Activated naive CD4-positive, alpha-beta T cell treated with anti-CD3 and anti-CD28 coated beads, Interleukin-2, amount 10 ng/mL, durations not matched to agents 7 days and 5 days (primary cell): ENCODE results near the gene CABCOCO1.

ENCODE experiments used
- CTCF ChIA-PET: fragments of 350-600 bp; sonication (Branson Sonifier 250); formaldehyde crosslinking; loops from one replicate; lab custom pipeline; 2021; ENCODE audit warnings: antibody characterized with exemption; lab: Charles Lee
- DNase-seq: peaks from one replicate; pipeline ENCODE4 v3.0.0-alpha.2; 2020
- H3K27ac Mint-ChIP-seq: one replicate; pipeline ENCODE4 v1.8.0; 2021; ENCODE audit warnings: mild to moderate bottlenecking, moderate library complexity, mixed read lengths
- H3K27me3 Mint-ChIP-seq: one replicate; pipeline ENCODE4 v1.8.0; 2021; ENCODE audit warnings: mild to moderate bottlenecking, mixed read lengths
- H3K36me3 Mint-ChIP-seq: one replicate; pipeline ENCODE4 v1.8.0; 2021; ENCODE audit warnings: mixed read lengths
- H3K4me1 Mint-ChIP-seq: one replicate; pipeline ENCODE4 v1.8.0; 2021; ENCODE audit warnings: mixed read lengths
- H3K4me3 Mint-ChIP-seq: one replicate; pipeline ENCODE4 v1.8.0; 2021; ENCODE audit warnings: mild to moderate bottlenecking, moderate library complexity, mixed read lengths
- H3K9me3 Mint-ChIP-seq: one replicate; pipeline ENCODE4 v1.8.0; 2021; ENCODE audit warnings: mixed read lengths

CABCOCO1 gene

DNA sequence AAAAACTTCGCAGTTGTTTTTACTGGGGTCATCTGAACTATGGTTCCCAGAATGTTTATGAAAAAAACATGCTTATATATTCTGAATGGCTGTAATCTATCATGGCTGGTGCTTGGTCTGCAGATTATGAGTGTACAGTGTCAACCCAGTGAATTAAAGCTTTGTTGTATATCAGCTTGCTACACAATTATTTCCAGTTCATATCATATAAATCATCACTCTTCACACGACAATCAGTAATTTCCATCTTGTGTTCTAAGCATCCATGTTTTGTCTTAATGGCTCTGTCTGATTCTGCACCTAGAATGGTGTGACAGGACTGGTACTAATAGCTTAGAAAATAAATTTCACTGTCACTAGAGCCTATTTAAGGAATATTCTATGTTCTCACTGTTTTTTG lies 83.6 kb downstream of the CABCOCO1 start:
- CTCF ChIA-PET, result interaction anchor here (1.3 to 2.4 kb wide), 3 partner anchors 12 to 122 kb away, joined by 4 to 8 read pairs (median 5); no protein-coding TSS in a partner anchor
- peaks cover 4% of the 10 kb centered on the region for H3K9me3 Mint-ChIP-seq
- H3K4me1 Mint-ChIP-seq, result peaks cover 9% of the 10 kb centered on the region
- no peak for DNase-seq
- H3K36me3 Mint-ChIP-seq, result no peaks in the 10 kb centered on the region
- H3K27ac Mint-ChIP-seq, result no peak overlapping the region
- peaks cover 12% of the 10 kb centered on the region for H3K27me3 Mint-ChIP-seq
- H3K4me3 Mint-ChIP-seq, result no peak overlapping the region

- Mint-ChIP-seq H3K27me3 (peaks cover 5% of the 10 kb centered on the region), H3K36me3 (no peaks in the 10 kb centered on the region), H3K4me3 (no peak overlapping the region), H3K27ac (no peak overlapping the region), H3K4me1 (peaks cover 18% of the 10 kb centered on the region), H3K9me3 (peaks cover 4% of the 10 kb centered on the region)
- CTCF ChIA-PET, result interaction anchor here (1.2 to 2.4 kb wide), 4 partner anchors 13 to 87 kb away, joined by 3 to 8 read pairs (median 5); no protein-coding TSS in a partner anchor
- no peak for DNase-seq
Measured at GRCh38 chr10:61747307-61747706, 84.6 kb downstream of the CABCOCO1 start.

- Mint-ChIP-seq H3K27ac (no peak overlapping the region), H3K4me1 (peaks cover 29% of the 10 kb centered on the region), H3K27me3 (no peaks in the 10 kb centered on the region), H3K36me3 (no peaks in the 10 kb centered on the region), H3K4me3 (no peak overlapping the region), H3K9me3 (peaks cover 3% of the 10 kb centered on the region)
- DNase-seq, result no peak
- CTCF ChIA-PET, result interaction anchor here (0.7 to 4.5 kb wide), 4 partner anchors 10 to 496 kb away, joined by 4 to 62 read pairs (median 23); no protein-coding TSS in a partner anchor
Measured at GRCh38 chr10:61749291-61749690, 86.6 kb downstream of the CABCOCO1 start.

GRCh38 chr10:61750943-61751471 lies 88.3 kb downstream of the CABCOCO1 start:
- Mint-ChIP-seq H3K27ac (no peak overlapping the region), H3K4me1 (peaks cover 29% of the 10 kb centered on the region), H3K4me3 (no peak overlapping the region), H3K36me3 (no peaks in the 10 kb centered on the region), H3K27me3 (no peaks in the 10 kb centered on the region), H3K9me3 (no peaks in the 10 kb centered on the region)
- CTCF ChIA-PET, result interaction anchor here (0.6 to 4.5 kb wide), 33 partner anchors 10 to 958 kb away, joined by 3 to 62 read pairs (median 4); partner anchors contain the start of gene ARID5B
- peak; percentile 81 for DNase-seq

DNA sequence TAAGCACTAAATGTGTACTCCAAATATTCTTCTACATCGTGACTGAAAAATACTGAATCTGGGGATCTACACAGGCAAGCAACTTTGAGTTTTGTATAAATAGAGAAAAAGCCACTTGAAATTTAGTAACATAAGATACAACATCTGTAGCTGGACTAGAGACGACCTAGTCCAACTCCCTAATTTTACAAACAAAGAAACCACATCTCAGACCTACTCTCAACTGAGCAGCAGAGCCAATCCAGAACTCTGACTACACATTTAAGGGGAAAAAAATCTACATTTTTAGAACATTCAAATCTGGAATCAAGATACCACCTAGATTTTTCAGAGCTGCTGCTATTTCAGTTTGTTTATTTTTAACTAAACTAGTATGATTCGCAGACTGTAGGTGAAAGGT lies 88.9 kb downstream of the CABCOCO1 start:
- CTCF ChIA-PET, result interaction anchor here (0.6 to 4.5 kb wide), 25 partner anchors 10 to 959 kb away, joined by 3 to 62 read pairs (median 5); partner anchors contain the start of gene ARID5B
- no peak overlapping the region for H3K4me3 Mint-ChIP-seq
- DNase-seq, result no peak

DNA sequence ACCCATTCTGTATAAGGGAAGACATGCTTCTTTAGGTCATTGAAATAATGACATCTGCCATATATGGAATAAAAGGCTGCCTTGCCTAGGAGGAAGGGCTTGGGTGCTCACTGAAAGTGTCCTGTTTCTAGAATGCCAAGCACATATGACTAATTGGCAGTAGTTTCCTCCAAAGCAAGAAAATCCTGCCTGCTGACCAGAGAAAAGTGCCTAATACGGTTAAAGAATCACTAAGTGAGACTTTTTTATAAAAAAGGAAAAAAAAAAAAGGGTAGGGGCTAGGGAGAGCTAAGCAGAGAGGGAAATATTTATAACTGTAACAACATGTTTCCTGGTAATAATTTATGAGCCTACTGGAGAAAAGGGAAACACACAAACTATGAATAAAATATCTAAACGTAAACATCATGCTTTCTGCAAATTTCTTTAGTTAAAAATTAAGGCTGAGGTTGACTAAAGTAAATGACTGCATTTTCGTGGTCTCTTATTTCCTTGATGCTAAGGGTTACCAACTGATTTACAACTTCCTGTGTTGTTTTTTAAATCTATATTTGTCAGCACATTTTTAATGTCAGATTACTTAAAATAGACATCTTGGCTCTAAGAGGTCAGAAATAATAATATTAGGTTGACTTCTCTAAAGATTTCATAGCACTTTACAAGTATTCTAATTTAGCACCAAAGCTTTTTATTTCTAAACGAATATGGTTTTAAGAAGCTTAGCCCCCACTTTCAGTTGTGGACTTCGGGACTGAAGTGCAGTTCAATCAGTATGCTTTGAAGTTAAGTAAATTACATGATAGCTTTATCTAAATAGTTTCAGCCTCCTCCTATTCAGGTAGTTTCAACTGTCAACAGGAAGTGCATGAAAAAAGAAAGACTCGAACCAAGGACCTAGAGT lies 89.6 kb downstream of the CABCOCO1 start:
- Mint-ChIP-seq H3K27ac (peak overlapping the region; percentile 86), H3K9me3 (no peaks in the 10 kb centered on the region), H3K27me3 (no peaks in the 10 kb centered on the region), H3K36me3 (no peaks in the 10 kb centered on the region), H3K4me3 (peak overlapping the region; percentile 21), H3K4me1 (peaks cover 29% of the 10 kb centered on the region)
- CTCF ChIA-PET, result interaction anchor here (0.6 to 4.5 kb wide), 11 partner anchors 9 to 287 kb away, joined by 3 to 62 read pairs (median 4); partner anchors contain the start of gene ARID5B
- no peak for DNase-seq

More for the DNA sequence above, 88.9 kb downstream of the CABCOCO1 start:
- Mint-ChIP-seq H3K36me3 (no peaks in the 10 kb centered on the region), H3K27ac (peak overlapping the region; percentile 86), H3K27me3 (no peaks in the 10 kb centered on the region), H3K4me1 (peaks cover 29% of the 10 kb centered on the region), H3K9me3 (no peaks in the 10 kb centered on the region)

- no peaks in the 10 kb centered on the region for H3K36me3 Mint-ChIP-seq
- no peak for DNase-seq
- peaks cover 29% of the 10 kb centered on the region for H3K4me1 Mint-ChIP-seq
- CTCF ChIA-PET, result interaction anchor here (0.8 to 4.5 kb wide), 2 partner anchors 31 to 82 kb away, joined by 4 to 62 read pairs; no protein-coding TSS in a partner anchor
- H3K27me3 Mint-ChIP-seq, result no peaks in the 10 kb centered on the region
- H3K4me3 Mint-ChIP-seq, result no peak overlapping the region
- H3K27ac Mint-ChIP-seq, result no peak overlapping the region
- no peaks in the 10 kb centered on the region for H3K9me3 Mint-ChIP-seq
Measured at GRCh38 chr10:61753453-61753852, 90.7 kb downstream of the CABCOCO1 start.

GRCh38 chr10:61754587-61755550 lies 92.1 kb downstream of the CABCOCO1 start:
- CTCF ChIA-PET, result no interaction called here
- Mint-ChIP-seq H3K9me3 (no peaks in the 10 kb centered on the region), H3K4me3 (no peak overlapping the region), H3K27me3 (no peaks in the 10 kb centered on the region), H3K27ac (no peak overlapping the region), H3K4me1 (peaks cover 29% of the 10 kb centered on the region), H3K36me3 (no peaks in the 10 kb centered on the region)
- no peak for DNase-seq

DNA sequence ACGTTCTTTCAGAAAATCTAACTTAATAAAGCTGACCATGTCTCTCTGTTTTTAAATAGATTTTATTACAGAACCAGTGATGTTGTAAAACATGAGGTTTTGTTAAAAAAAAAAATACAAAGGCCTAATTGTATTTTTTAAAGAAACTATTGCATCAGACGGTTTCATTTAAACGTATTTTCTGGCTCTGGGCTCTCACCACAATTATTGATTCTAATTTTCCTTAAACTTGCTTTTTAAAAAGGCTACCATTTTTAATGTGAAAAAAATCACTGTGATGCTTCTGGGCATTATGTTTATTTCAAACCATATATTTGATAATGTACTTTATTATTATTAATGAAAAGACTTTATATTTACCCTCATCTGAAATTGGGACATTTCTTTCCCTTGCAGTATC lies 94.3 kb downstream of the CABCOCO1 start:
- no peaks in the 10 kb centered on the region for H3K36me3 Mint-ChIP-seq
- H3K27ac Mint-ChIP-seq, result no peak overlapping the region
- H3K27me3 Mint-ChIP-seq, result no peaks in the 10 kb centered on the region
- CTCF ChIA-PET, result no interaction called here
- H3K4me3 Mint-ChIP-seq, result no peak overlapping the region
- no peaks in the 10 kb centered on the region for H3K9me3 Mint-ChIP-seq
- H3K4me1 Mint-ChIP-seq, result peaks cover 14% of the 10 kb centered on the region
- DNase-seq, result no peak

DNA sequence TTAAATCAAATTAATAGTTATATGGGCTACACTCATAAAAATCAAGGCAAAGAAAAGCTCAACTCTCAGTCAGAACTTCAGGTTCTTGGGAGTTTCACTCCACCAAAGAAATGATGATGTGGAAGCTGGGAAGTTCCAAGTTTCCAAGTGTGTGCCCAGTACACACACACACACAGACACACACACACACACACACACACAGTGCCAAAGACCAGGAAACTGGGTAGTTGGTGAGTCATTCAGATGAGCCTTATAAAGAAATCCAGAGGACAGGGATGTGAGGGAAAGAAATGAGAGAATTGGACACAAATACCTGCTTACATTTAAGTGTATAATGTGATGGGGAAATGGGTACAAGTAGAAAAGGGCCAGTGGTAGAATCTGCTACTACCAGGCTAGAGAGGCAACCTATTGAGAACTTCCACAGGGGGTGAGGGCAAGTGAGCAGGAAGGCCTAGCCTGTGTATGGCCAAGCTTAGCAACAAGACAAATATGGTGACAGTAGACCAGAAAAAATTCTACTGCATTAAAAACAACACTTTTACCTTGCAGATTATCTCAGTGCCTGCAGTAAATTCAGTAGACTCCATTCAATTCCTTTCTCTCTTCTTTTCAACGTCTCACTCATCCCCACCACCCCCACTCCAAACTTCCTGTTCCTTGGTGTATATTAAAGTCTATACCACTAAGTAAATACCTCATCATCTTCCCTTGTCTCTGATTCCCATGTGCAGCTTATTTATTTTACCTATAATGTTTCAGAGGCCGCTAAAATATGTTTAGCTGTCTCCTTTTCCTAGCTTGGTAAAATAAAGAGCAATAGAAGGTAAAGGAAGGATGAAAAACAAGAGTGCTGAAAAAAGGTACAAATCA lies 95.0 kb downstream of the CABCOCO1 start:
- Mint-ChIP-seq H3K9me3 (no peaks in the 10 kb centered on the region), H3K36me3 (no peaks in the 10 kb centered on the region), H3K27me3 (no peaks in the 10 kb centered on the region), H3K27ac (no peak overlapping the region), H3K4me3 (no peak overlapping the region), H3K4me1 (peaks cover 6% of the 10 kb centered on the region)
- DNase-seq, result no peak
- CTCF ChIA-PET, result no interaction called here

- H3K27ac Mint-ChIP-seq, result no peak overlapping the region
- peaks cover 3% of the 10 kb centered on the region for H3K4me1 Mint-ChIP-seq
- CTCF ChIA-PET, result interaction anchor here (0.6 kb wide), 1 partner anchor 139 kb away, joined by 4 read pairs; no protein-coding TSS in a partner anchor
- H3K4me3 Mint-ChIP-seq, result no peak overlapping the region
- H3K27me3 Mint-ChIP-seq, result no peaks in the 10 kb centered on the region
- DNase-seq, result no peak
- no peaks in the 10 kb centered on the region for H3K36me3 Mint-ChIP-seq
- H3K9me3 Mint-ChIP-seq, result no peaks in the 10 kb centered on the region
Measured at GRCh38 chr10:61758433-61758832, 95.7 kb downstream of the CABCOCO1 start.

DNA sequence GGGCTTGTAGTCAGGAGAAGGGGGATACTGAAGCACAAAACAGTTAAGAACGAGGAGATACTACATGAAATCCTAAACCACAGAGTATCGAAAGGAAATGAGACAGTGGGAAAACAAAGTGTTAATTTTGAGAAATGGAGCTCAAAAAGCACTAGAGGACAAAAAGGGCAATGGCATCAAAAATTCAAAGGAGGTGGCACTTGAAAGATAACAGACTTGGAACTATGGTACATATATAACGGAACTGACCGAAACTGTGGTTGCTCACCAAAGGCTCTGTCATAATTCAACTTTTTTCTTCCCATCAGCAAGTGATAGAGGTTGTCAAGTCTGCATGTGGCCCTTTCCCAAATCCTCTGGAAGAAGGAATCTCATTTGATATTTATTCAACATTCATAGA lies 97.0 kb downstream of the CABCOCO1 start:
- CTCF ChIA-PET, result interaction anchor here (0.9 kb wide), 1 partner anchor 10 kb away, joined by 4 read pairs; no protein-coding TSS in a partner anchor
- H3K36me3 Mint-ChIP-seq, result no peaks in the 10 kb centered on the region
- H3K9me3 Mint-ChIP-seq, result no peaks in the 10 kb centered on the region
- DNase-seq, result no peak
- H3K4me1 Mint-ChIP-seq, result peaks cover 3% of the 10 kb centered on the region
- no peaks in the 10 kb centered on the region for H3K27me3 Mint-ChIP-seq
- no peak overlapping the region for H3K4me3 Mint-ChIP-seq
- no peak overlapping the region for H3K27ac Mint-ChIP-seq
